Activated CD4-positive, alpha-beta T cell treated with anti-CD3 and anti-CD28 coated beads for 36 hours (primary cell): ENCODE measurements around the gene SEZ6L2. TPM values are rescaled to one million over a fixed set of nuclear protein-coding genes. Genes with fewer than 3 reads are reported as not detected.
"Not testable (repeated sequence)": the region's sequence is repeated elsewhere in the genome, so short reads cannot be mapped to it uniquely, and the experiment has no call there.

Experiments
- ATAC-seq: fragments of 200-7000 bp; cut with Tn5 transposase; one replicate; pipeline ENCODE4 v1.10.0; 2021; ENCODE audit warnings: mild to moderate bottlenecking, moderate library complexity
- CTCF ChIA-PET: fragments of 350-600 bp; sonication (Branson Sonifier 250); formaldehyde crosslinking; loops from one replicate; lab custom pipeline; 2021; ENCODE audit warnings: antibody characterized with exemption; lab: Charles Lee
- POLR2A ChIA-PET: fragments of 350-600 bp; sonication (Branson Sonifier 250); formaldehyde crosslinking; loops from one replicate; lab custom pipeline; 2021; ENCODE audit warnings: antibody characterized with exemption, inconsistent platforms; lab: Charles Lee
- DNase-seq: peaks from one replicate; pipeline ENCODE4 v3.0.0-alpha.2; 2020
- H3K27ac Mint-ChIP-seq: one replicate; pipeline ENCODE4 v1.8.0; 2021; ENCODE audit warnings: mixed read lengths
- H3K27me3 Mint-ChIP-seq: one replicate; pipeline ENCODE4 v1.8.0; 2021; ENCODE audit warnings: mixed read lengths
- H3K36me3 Mint-ChIP-seq: one replicate; pipeline ENCODE4 v1.8.0; 2021; ENCODE audit warnings: low read depth, mixed read lengths
- H3K4me1 Mint-ChIP-seq: one replicate; pipeline ENCODE4 v1.8.0; 2021; ENCODE audit warnings: mixed read lengths
- H3K4me3 Mint-ChIP-seq: one replicate; pipeline ENCODE4 v1.8.0; 2021; ENCODE audit warnings: mild to moderate bottlenecking, moderate library complexity, mixed read lengths
- H3K9me3 Mint-ChIP-seq: one replicate; pipeline ENCODE4 v1.8.0; 2021; ENCODE audit warnings: low read depth, mixed read lengths
- intact Hi-C, 2 experiments: fragments of 100-400 bp; cut with DNase I in 1 of 2; cut with micrococcal nuclease in 1 of 2; formaldehyde crosslinking; loops; one replicate each; pipeline versions ENCODE4 v1.14.2 to v1.15.1; 2022 to 2024; cut with DNase I, micrococcal nuclease
- total RNA-seq, 2 experiments: library from RNA; stranded (reverse); gene quantifications; one replicate each; pipeline ENCODE4 v1.2.3, GENCODE V29; 2021

Gene SEZ6L2
- total RNA-seq, 2 experiments from 2014 or later: 0.27 to 0.42 TPM

DNA sequence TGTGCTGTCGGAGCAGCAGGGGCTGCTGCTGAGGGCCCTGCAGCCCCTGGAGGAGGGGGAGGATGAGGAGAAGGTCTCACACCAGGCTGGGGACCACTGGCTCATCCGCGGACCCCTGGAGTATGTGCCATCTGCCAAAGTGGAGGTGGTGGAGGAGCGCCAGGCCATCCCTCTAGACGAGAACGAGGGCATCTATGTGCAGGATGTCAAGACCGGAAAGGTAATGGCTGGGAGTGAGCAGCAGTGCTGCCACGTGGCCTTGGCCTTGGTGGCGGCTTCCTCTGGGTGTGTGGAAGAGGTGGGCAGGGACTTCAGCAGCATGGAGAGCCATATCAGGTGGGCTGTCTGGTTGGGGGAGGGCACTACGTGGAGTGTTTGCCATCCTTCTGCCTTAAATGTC is 59.1 kb downstream of the SEZ6L2 start:
- CTCF ChIA-PET: interaction anchor here (1.0 kb wide), 1 partner anchor 23 kb away, joined by 3 read pairs; no protein-coding TSS in a partner anchor
- Mint-ChIP-seq H3K27ac (no peak overlapping the region), H3K27me3 (no peaks in the 10 kb centered on the region), H3K9me3 (no peaks in the 10 kb centered on the region), H3K4me1 (no peaks in the 10 kb centered on the region), H3K4me3 (no peak overlapping the region), H3K36me3 (peaks cover 35% of the 10 kb centered on the region)
- DNase-seq: no peak
- no peak for ATAC-seq
- intact Hi-C loops: no loop called here
- POLR2A ChIA-PET: no interaction called here

DNA sequence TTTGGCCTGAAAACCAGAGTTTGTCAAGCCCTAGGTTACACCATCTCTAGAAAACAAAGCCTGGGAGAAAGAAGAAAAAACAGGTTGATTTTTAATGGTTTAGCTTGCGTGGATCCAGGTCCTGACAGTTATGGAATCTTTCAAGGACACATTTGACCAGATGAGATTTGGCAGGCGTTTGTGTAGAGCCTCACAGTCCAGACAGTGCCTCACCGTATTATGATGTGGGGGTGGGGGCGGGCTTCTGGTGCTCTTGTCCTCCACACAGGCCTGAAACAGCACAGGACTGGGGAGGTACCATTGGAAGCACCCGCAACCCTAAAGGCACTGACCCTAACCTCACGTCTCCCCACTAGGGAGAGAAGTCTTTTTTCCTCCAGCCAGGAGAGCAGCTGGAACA is 59.5 kb downstream of the SEZ6L2 start:
- intact Hi-C loops: no loop called here
- Mint-ChIP-seq H3K27ac (no peak overlapping the region), H3K27me3 (no peaks in the 10 kb centered on the region), H3K4me3 (no peak overlapping the region), H3K9me3 (no peaks in the 10 kb centered on the region), H3K36me3 (peaks cover 33% of the 10 kb centered on the region), H3K4me1 (no peaks in the 10 kb centered on the region)
- ChIA-PET POLR2A (interaction anchor here (0.6 kb wide), 1 partner anchor 120 kb away, joined by 9 read pairs; no protein-coding TSS in a partner anchor), CTCF (no interaction called here)
- no peak for ATAC-seq
- no peak for DNase-seq

DNA sequence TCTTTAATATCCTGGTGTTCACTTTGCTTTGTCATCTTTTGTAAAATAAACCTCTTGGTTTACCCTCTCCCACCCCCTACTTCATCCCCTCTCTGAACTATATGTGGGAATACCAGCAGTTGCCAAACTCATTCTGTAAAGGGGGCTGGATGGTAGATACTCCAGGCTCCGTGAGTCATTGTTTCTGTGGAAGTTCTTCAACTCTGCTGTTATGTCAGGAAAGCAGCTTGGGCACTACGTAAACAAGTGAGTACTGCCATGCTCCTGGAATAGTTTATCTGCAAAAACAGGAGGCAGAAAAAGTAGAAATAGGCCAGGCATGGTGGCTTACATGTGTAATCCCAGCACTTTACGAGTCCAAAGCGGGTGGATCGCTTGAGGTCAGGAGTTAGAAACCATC is 61.5 kb downstream of the SEZ6L2 start:
- peaks cover 8% of the 10 kb centered on the region for H3K4me1 Mint-ChIP-seq
- no peak overlapping the region for H3K27ac Mint-ChIP-seq
- H3K9me3 Mint-ChIP-seq: no peaks in the 10 kb centered on the region
- no peak overlapping the region for H3K4me3 Mint-ChIP-seq
- peaks cover 47% of the 10 kb centered on the region for H3K36me3 Mint-ChIP-seq
- DNase-seq: no peak
- intact Hi-C loops: no loop called here
- POLR2A ChIA-PET: no interaction called here
- no peaks in the 10 kb centered on the region for H3K27me3 Mint-ChIP-seq
- CTCF ChIA-PET: interaction anchor here (0.7 to 2.1 kb wide), 2 partner anchors 11 to 86 kb away, joined by 3 to 12 read pairs; no protein-coding TSS in a partner anchor
- ATAC-seq: no peak

- peaks cover 8% of the 10 kb centered on the region for H3K4me1 Mint-ChIP-seq
- intact Hi-C loops: no loop called here
- H3K9me3 Mint-ChIP-seq: no peaks in the 10 kb centered on the region
- ChIA-PET CTCF (interaction anchor here (2.1 kb wide), 1 partner anchor 12 kb away, joined by 12 read pairs; no protein-coding TSS in a partner anchor), POLR2A (no interaction called here)
- no peaks in the 10 kb centered on the region for H3K27me3 Mint-ChIP-seq
- no peak for DNase-seq
- H3K36me3 Mint-ChIP-seq: peaks cover 52% of the 10 kb centered on the region
- no peak for ATAC-seq
- no peak overlapping the region for H3K4me3 Mint-ChIP-seq
- H3K27ac Mint-ChIP-seq: no peak overlapping the region
These were observed 62.7 kb downstream of the SEZ6L2 start for GRCh38 chr16:29836623-29837022.

GRCh38 chr16:29835926-29836325 is 63.4 kb downstream of the SEZ6L2 start:
- H3K36me3 Mint-ChIP-seq: peaks cover 52% of the 10 kb centered on the region
- no peaks in the 10 kb centered on the region for H3K9me3 Mint-ChIP-seq
- no peaks in the 10 kb centered on the region for H3K27me3 Mint-ChIP-seq
- no peak overlapping the region for H3K27ac Mint-ChIP-seq
- no peak for DNase-seq
- intact Hi-C loops: no loop called here
- CTCF ChIA-PET: interaction anchor here (0.5 to 1.3 kb wide), 3 partner anchors 11 to 13 kb away, joined by 3 to 5 read pairs (median 3); no protein-coding TSS in a partner anchor
- POLR2A ChIA-PET: no interaction called here
- no peak overlapping the region for H3K4me3 Mint-ChIP-seq
- ATAC-seq: no peak
- peaks cover 8% of the 10 kb centered on the region for H3K4me1 Mint-ChIP-seq

GRCh38 chr16:29834079-29834478 is 65.3 kb downstream of the SEZ6L2 start:
- ChIA-PET POLR2A (no interaction called here), CTCF (interaction anchor here (1.1 to 2.0 kb wide), 2 partner anchors 14 kb away, joined by 6 read pairs; partner anchors contain the start of gene MVP)
- no peak overlapping the region for H3K4me3 Mint-ChIP-seq
- H3K36me3 Mint-ChIP-seq: peaks cover 41% of the 10 kb centered on the region
- no peaks in the 10 kb centered on the region for H3K9me3 Mint-ChIP-seq
- ATAC-seq: peak; percentile 16
- intact Hi-C loops: no loop called here
- DNase-seq: peak; percentile 45
- peaks cover 17% of the 10 kb centered on the region for H3K4me1 Mint-ChIP-seq
- no peaks in the 10 kb centered on the region for H3K27me3 Mint-ChIP-seq
- H3K27ac Mint-ChIP-seq: peak overlapping the region; percentile 55

GRCh38 chr16:29833219-29833618 is 66.1 kb downstream of the SEZ6L2 start:
- H3K4me3 Mint-ChIP-seq, H3K27me3 Mint-ChIP-seq, DNase-seq, H3K9me3 Mint-ChIP-seq, H3K27ac Mint-ChIP-seq, ATAC-seq, intact Hi-C loops: not testable (repeated sequence)
- CTCF ChIA-PET: interaction anchor here (0.7 to 2.0 kb wide), 2 partner anchors 13 to 45 kb away, joined by 3 to 6 read pairs; partner anchors contain the start of gene MVP
- POLR2A ChIA-PET: interaction anchor here (0.5 to 0.6 kb wide), 3 partner anchors 9 to 39 kb away, joined by 3 to 7 read pairs (median 4); no protein-coding TSS in a partner anchor
- H3K36me3 Mint-ChIP-seq: peaks cover 41% of the 10 kb centered on the region
- H3K4me1 Mint-ChIP-seq: peaks cover 22% of the 10 kb centered on the region

DNA sequence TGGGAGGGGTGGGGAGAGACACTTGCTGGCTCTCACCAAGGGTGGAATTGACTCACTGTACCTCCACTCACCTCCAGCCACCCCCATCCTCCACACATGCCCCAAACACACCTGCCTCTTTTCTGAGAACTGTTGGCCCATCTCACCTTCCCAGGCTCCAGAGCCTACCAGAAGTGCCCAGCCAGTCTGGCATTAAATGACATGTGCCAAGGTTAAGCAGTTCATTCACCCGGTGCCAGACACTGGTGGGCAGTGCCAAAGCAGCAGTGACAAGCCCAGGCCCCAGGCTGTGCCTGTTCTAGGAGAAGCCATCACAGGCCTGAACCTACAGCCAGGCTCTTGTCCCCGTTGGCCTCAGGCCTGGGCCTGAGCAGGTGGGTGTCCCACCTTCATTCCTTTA is 67.9 kb downstream of the SEZ6L2 start:
- peaks cover 37% of the 10 kb centered on the region for H3K4me1 Mint-ChIP-seq

GRCh38 chr16:29830774-29831173 is 68.6 kb downstream of the SEZ6L2 start:
- Mint-ChIP-seq H3K4me1 (peaks cover 44% of the 10 kb centered on the region), H3K36me3 (peaks cover 28% of the 10 kb centered on the region), H3K27me3 (no peaks in the 10 kb centered on the region), H3K27ac (no peak overlapping the region), H3K9me3 (no peaks in the 10 kb centered on the region), H3K4me3 (no peak overlapping the region)
- intact Hi-C loops: no loop called here
- ChIA-PET CTCF (no interaction called here), POLR2A (no interaction called here)
- ATAC-seq (no peak), DNase-seq (no peak)

More for the DNA sequence above, 67.9 kb downstream of the SEZ6L2 start:
- intact Hi-C loops: no loop called here
- H3K27me3 Mint-ChIP-seq: no peaks in the 10 kb centered on the region
- CTCF ChIA-PET: no interaction called here
- ATAC-seq (no peak), DNase-seq (no peak)
- H3K27ac Mint-ChIP-seq: no peak overlapping the region
- no peak overlapping the region for H3K4me3 Mint-ChIP-seq
- peaks cover 31% of the 10 kb centered on the region for H3K36me3 Mint-ChIP-seq
- POLR2A ChIA-PET: no interaction called here
- H3K9me3 Mint-ChIP-seq: no peaks in the 10 kb centered on the region

GRCh38 chr16:29826342-29826695 is 73.0 kb downstream of the SEZ6L2 start:
- ChIA-PET POLR2A (interaction anchor here (0.7 to 4.5 kb wide), 6 partner anchors 8 to 360 kb away, joined by 3 to 25 read pairs (median 6); partner anchors contain the start of gene PAGR1), CTCF (interaction anchor here (0.6 to 6.4 kb wide), 11 partner anchors 8 to 268 kb away, joined by 3 to 53 read pairs (median 4); partner anchors contain the start of gene PAGR1)
- Mint-ChIP-seq H3K27ac (peak overlapping the region; percentile 92), H3K4me3 (peak overlapping the region; percentile 53), H3K27me3 (no peaks in the 10 kb centered on the region), H3K4me1 (peaks cover 78% of the 10 kb centered on the region), H3K36me3 (peaks cover 14% of the 10 kb centered on the region), H3K9me3 (no peaks in the 10 kb centered on the region)
- no peak for ATAC-seq
- intact Hi-C loops: loop anchor here in 1 of 2 experiments (2.0 kb wide), 2 partner anchors 42 to 818 kb away; no protein-coding TSS in a partner anchor
- DNase-seq: no peak

- peak overlapping the region; percentile 91 for H3K27ac Mint-ChIP-seq
- H3K27me3 Mint-ChIP-seq: no peaks in the 10 kb centered on the region
- peak; percentile 72 for DNase-seq
- ATAC-seq: peak; percentile 57
- POLR2A ChIA-PET: interaction anchor here (0.6 to 4.5 kb wide), 4 partner anchors 7 to 93 kb away, joined by 3 to 25 read pairs (median 10); partner anchors contain the start of gene PAGR1
- peak overlapping the region; percentile 53 for H3K4me3 Mint-ChIP-seq
- H3K9me3 Mint-ChIP-seq: no peaks in the 10 kb centered on the region
- H3K36me3 Mint-ChIP-seq: peaks cover 18% of the 10 kb centered on the region
- intact Hi-C loops: loop anchor here (1.0 to 2.0 kb wide), 6 partner anchors 9 to 817 kb away; partner anchors contain the start of gene PAGR1 (in 1 of the 2)
- CTCF ChIA-PET: interaction anchor here (0.7 to 6.4 kb wide), 7 partner anchors 9 to 150 kb away, joined by 3 to 53 read pairs (median 10); partner anchors contain the start of gene PAGR1
- H3K4me1 Mint-ChIP-seq: peaks cover 78% of the 10 kb centered on the region
These were observed 74.0 kb downstream of the SEZ6L2 start for GRCh38 chr16:29825145-29826044.
